Upper lobe of left lung (tissue), 6 donors: Measurements from ENCODE around the gene PALM3. TPM values are rescaled to one million over a fixed set of nuclear protein-coding genes. Genes with fewer than 3 reads are reported as not detected.

Experiments used
- ATAC-seq, 2 donors: fragments of 200-7000 bp; cut with Tn5 transposase; one replicate each; pipeline ENCODE4 v1.9.1; 2022; ENCODE audit warnings: mild to moderate bottlenecking in 2 of 2, moderate library complexity in 2 of 2; ENCODE audit not compliant: low FRiP score in 2 of 2
- DNase-seq, 2 donors: peaks; one replicate each; pipeline ENCODE4 v3.0.0-alpha.2; 2019 to 2020
- H3K27ac ChIP-seq, 4 donors: fragments of 200-600 bp; sonication (generic); one replicate each; pipeline ENCODE4 v1.5.1; 2016 to 2019
- H3K27me3 ChIP-seq, 4 donors: fragments of 200-600 bp; sonication (generic); one replicate each; pipeline ENCODE4 v1.5.1; 2017 to 2019
- H3K36me3 ChIP-seq, 4 donors: fragments of 200-600 bp; sonication (generic); one replicate each; pipeline ENCODE4 v1.5.1; 2016 to 2019
- H3K4me1 ChIP-seq, 4 donors: fragments of 200-600 bp; sonication (generic); one replicate each; pipeline ENCODE4 v1.5.1; 2018 to 2019
- H3K4me3 ChIP-seq, 4 donors: fragments of 200-600 bp; sonication (generic); one replicate each; pipeline ENCODE4 v1.5.1; 2017 to 2019; ENCODE audit warnings: mild to moderate bottlenecking in 2 of 4, moderate library complexity in 1 of 4
- H3K9me3 ChIP-seq, 4 donors: fragments of 200-600 bp; sonication (generic); one replicate each; pipeline ENCODE4 v1.5.1; 2018 to 2019
- CTCF ChIP-seq, 6 experiments: fragments of 450-650 bp in 4 of 6; fragments of 200-600 bp in 2 of 6; sonication (generic) in 2 of 6; IDR thresholded peaks; one replicate each; pipeline ENCODE4 v1.5.1; 2016 to 2019; ENCODE audit warnings: antibody characterized with exemption in 6 of 6
- EP300 ChIP-seq, 4 donors: sonication (generic); formaldehyde crosslinking; IDR thresholded peaks; one replicate each; pipeline ENCODE4 v1.5.1; 2017; ENCODE audit warnings: antibody characterized with exemption in 4 of 4, control low read depth in 2 of 4
- POLR2A ChIP-seq, 4 donors: fragments of 450-650 bp; IDR thresholded peaks; one replicate each; pipeline ENCODE4 v1.5.1; 2016 to 2017; ENCODE audit warnings: antibody characterized with exemption in 4 of 4, mild to moderate bottlenecking in 2 of 4
- POLR2AphosphoS5 ChIP-seq, 2 donors: sonication (generic); formaldehyde crosslinking; IDR thresholded peaks; one replicate each; pipeline ENCODE4 v1.5.1; 2017; ENCODE audit warnings: antibody characterized with exemption in 2 of 2
- WGBS, 2 donors: methylation state at CpG; one replicate each; pipeline ENCODE4 v1.1.5; 2017 to 2018; 5-methylcytosine and 5-hydroxymethylcytosine counted together
- total RNA-seq, 6 donors: library from RNA; depleted of rRNA in 4 of 6; stranded (reverse); fragments of >200 nt in 4 of 6; gene quantifications; one replicate each; pipeline versions ENCODE4 v1.1.0 to v1.2.1, GENCODE V29; 2016 to 2021
- donor health status: DM: no; HTN: no; CAD: no; lungs with moderate emphysema.
- donor health status: DM: no; HTN: yes; CAD: no; lungs with severe emphysema.

Gene PALM3
- total RNA-seq, 6 donors from 2014 or later: 0.15 to 123 (median 11.0) TPM

GRCh38 chr19:14063105-14063504 lies 1.2 kb upstream of the PALM3 start:
- 58 to 61% methylated on average over 7 of the region's 7 CpGs for WGBS, 2 donors
- DNase-seq: no peak
- no peaks in the 10 kb centered on the region for H3K36me3 ChIP-seq
- H3K9me3 ChIP-seq: no peaks in the 10 kb centered on the region
- peaks cover 0 to 9% (median 0%) of the 10 kb centered on the region in 4 donors for H3K27me3 ChIP-seq
- H3K4me3 ChIP-seq: no peak overlapping the region
- H3K27ac ChIP-seq: no peak overlapping the region
- H3K4me1 ChIP-seq: peaks cover 0 to 13% (median 4%) of the 10 kb centered on the region in 4 donors
- ATAC-seq: no peak
- TF ChIP-seq POLR2AphosphoS5 (IDR thresholded peaks at IDR 0.05) (no peak), EP300 (IDR thresholded peaks at IDR 0.05) (no peak), CTCF (IDR thresholded peaks at IDR 0.05) (no peak), POLR2A (IDR thresholded peaks at IDR 0.05) (no peak)

GRCh38 chr19:14062558-14062855 lies 631 bp upstream of the PALM3 start:
- peak overlapping the region in 1 of 4 donors; percentile 54 for H3K4me3 ChIP-seq
- WGBS, 2 donors: 57 to 87% methylated on average over 5 of the region's 5 CpGs
- no peak for DNase-seq
- no peaks in the 10 kb centered on the region for H3K36me3 ChIP-seq
- ATAC-seq: no peak
- peak overlapping the region in 2 of 4 donors; percentile 63 to 73 for H3K27ac ChIP-seq
- H3K27me3 ChIP-seq: peaks cover 0 to 14% (median 2%) of the 10 kb centered on the region in 4 donors
- H3K9me3 ChIP-seq: no peaks in the 10 kb centered on the region
- TF ChIP-seq POLR2AphosphoS5 (IDR thresholded peaks at IDR 0.05) (no peak), CTCF (IDR thresholded peaks at IDR 0.05) (no peak), POLR2A (IDR thresholded peaks at IDR 0.05) (no peak), EP300 (IDR thresholded peaks at IDR 0.05) (no peak)
- peaks cover 4 to 19% (median 10%) of the 10 kb centered on the region in 4 donors for H3K4me1 ChIP-seq

GRCh38 chr19:14061081-14061749 lies 661 bp downstream of the PALM3 start:
- Histone ChIP-seq H3K36me3 (no peaks in the 10 kb centered on the region), H3K4me1 (peaks cover 10 to 24% (median 17%) of the 10 kb centered on the region in 4 donors), H3K9me3 (no peaks in the 10 kb centered on the region), H3K4me3 (peak overlapping the region in 3 of 4 donors; percentile 9 to 54 (median 36)), H3K27ac (peak overlapping the region in 3 of 4 donors; percentile 57 to 73 (median 63)), H3K27me3 (peaks cover 0 to 20% (median 2%) of the 10 kb centered on the region in 4 donors)
- ATAC-seq (peak in 1 of 2 donors; percentile 38), DNase-seq (no peak)
- 38 to 39% methylated on average over 7 to 9 of the region's 9 CpGs for WGBS, 2 donors
- no peak for TF ChIP-seq POLR2AphosphoS5 (IDR thresholded peaks at IDR 0.05)
- no peak for TF ChIP-seq CTCF (IDR thresholded peaks at IDR 0.05)
- TF ChIP-seq POLR2A (IDR thresholded peaks at IDR 0.05): no peak
- TF ChIP-seq EP300 (IDR thresholded peaks at IDR 0.05): no peak

- no peaks in the 10 kb centered on the region for H3K36me3 ChIP-seq
- 56 to 62% methylated on average over 6 to 8 of the region's 8 CpGs for WGBS, 2 donors
- TF ChIP-seq EP300 (IDR thresholded peaks at IDR 0.05): no peak
- no peak for TF ChIP-seq CTCF (IDR thresholded peaks at IDR 0.05)
- no peak for TF ChIP-seq POLR2A (IDR thresholded peaks at IDR 0.05)
- TF ChIP-seq POLR2AphosphoS5 (IDR thresholded peaks at IDR 0.05): no peak
- peaks cover 0 to 20% (median 2%) of the 10 kb centered on the region in 4 donors for H3K27me3 ChIP-seq
- H3K27ac ChIP-seq: no peak overlapping the region
- ATAC-seq: no peak
- DNase-seq: no peak
- no peak overlapping the region for H3K4me3 ChIP-seq
- H3K4me1 ChIP-seq: peaks cover 10 to 24% (median 17%) of the 10 kb centered on the region in 4 donors
- H3K9me3 ChIP-seq: no peaks in the 10 kb centered on the region
Observed at GRCh38 chr19:14059652-14060155, 2.2 kb downstream of the PALM3 start.
